IMR-90 (cell line): ENCODE results near the gene TEF. TPM values are rescaled to one million over a fixed set of nuclear protein-coding genes. Genes with fewer than 3 reads are reported as not detected.

Source experiments
- ATAC-seq: fragments of 200-7000 bp; cut with Tn5 transposase; 2 replicates; pipeline ENCODE4 v1.9.1; 2020; ENCODE audit warnings: low read depth, mild to moderate bottlenecking, moderate library complexity
- BruUV-seq: library from RNA; stranded (reverse); fragments of 400-500 nt; replicated peaks from 2 replicates; lab custom pipeline; 2021; lab: Mats Ljungman, UMichigan
- CTCF ChIA-PET: fragments of 300-600 bp; formaldehyde crosslinking; extraction: SDS; loops from one replicate; lab custom pipeline; 2021; ENCODE audit warnings: antibody characterized with exemption; lab: Yijun Ruan, JAX
- POLR2A ChIA-PET: fragments of 300-600 bp; sonication (Branson Sonifier 250); formaldehyde crosslinking; loops from one replicate; lab custom pipeline; 2022; ENCODE audit warnings: antibody characterized with exemption; ENCODE audit not compliant: unreplicated experiment; lab: Charles Lee
- DNase-seq: peaks from one replicate; pipeline ENCODE4 v3.0.0; 2013
- H2AFZ ChIP-seq: replicated peaks from 2 replicates; pipeline ENCODE3; 2013; ENCODE audit warnings: low read length, mild to moderate bottlenecking; ENCODE audit not compliant: poor library complexity
- H2AK5ac ChIP-seq: 2 replicates; pipeline ENCODE4 v1.6.1; 2013; ENCODE audit warnings: low read depth, low read length, inconsistent platforms
- H2AK9ac ChIP-seq: replicated peaks from 2 replicates; pipeline ENCODE3; 2013; ENCODE audit warnings: mild to moderate bottlenecking, low read depth, low read length, moderate library complexity; ENCODE audit not compliant: poor library complexity
- H2BK120ac ChIP-seq: 2 replicates; pipeline ENCODE4 v1.6.1; 2013; ENCODE audit warnings: low read depth, low read length, inconsistent platforms
- H2BK15ac ChIP-seq: 3 replicates; pipeline ENCODE4 v1.6.1; 2013; ENCODE audit warnings: low read depth, low read length, inconsistent platforms
- H2BK20ac ChIP-seq: 2 replicates; pipeline ENCODE4 v1.6.1; 2013; ENCODE audit warnings: low read depth, mild to moderate bottlenecking, inconsistent platforms, low read length, moderate library complexity
- H2BK5ac ChIP-seq: 2 replicates; pipeline ENCODE4 v1.6.1; 2013; ENCODE audit warnings: mild to moderate bottlenecking, low read depth, low read length, inconsistent platforms; ENCODE audit not compliant: poor library complexity, severe bottlenecking
- H3K14ac ChIP-seq: replicated peaks from 2 replicates; pipeline ENCODE4 v1.6.1; 2013; ENCODE audit warnings: low read depth, low read length, inconsistent platforms
- H3K18ac ChIP-seq: 2 replicates; pipeline ENCODE4 v1.6.1; 2013; ENCODE audit warnings: low read depth, low read length, control low read depth
- H3K23ac ChIP-seq: 2 replicates; pipeline ENCODE4 v1.6.1; 2013; ENCODE audit warnings: low read depth, low read length, inconsistent platforms
- H3K27ac ChIP-seq: 2 replicates; pipeline ENCODE4 v1.5.1; 2013; ENCODE audit warnings: mild to moderate bottlenecking, control low read depth, low read length; ENCODE audit not compliant: insufficient read depth
- H3K27me3 ChIP-seq: 2 replicates; pipeline ENCODE4 v1.6.1; 2013; ENCODE audit warnings: low read length; ENCODE audit not compliant: control insufficient read depth, insufficient read depth
- H3K36me3 ChIP-seq: 2 replicates; pipeline ENCODE4 v1.6.1; 2013; ENCODE audit warnings: low read length, mixed read lengths; ENCODE audit not compliant: control insufficient read depth, insufficient read depth
- H3K4ac ChIP-seq: 2 replicates; pipeline ENCODE4 v1.6.1; 2013; ENCODE audit warnings: low read depth, low read length, inconsistent platforms
- H3K4me1 ChIP-seq: 2 replicates; pipeline ENCODE4 v1.6.1; 2013; ENCODE audit warnings: low read length, mixed read lengths; ENCODE audit not compliant: control insufficient read depth, insufficient read depth
- H3K4me2 ChIP-seq: 2 replicates; pipeline ENCODE4 v1.6.1; 2013; ENCODE audit warnings: low read depth, mild to moderate bottlenecking, control low read depth, low read length, moderate library complexity
- H3K4me3 ChIP-seq: 2 replicates; pipeline ENCODE4 v1.5.1; 2013; ENCODE audit warnings: low read depth, mild to moderate bottlenecking, control low read depth, low read length, moderate library complexity; ENCODE audit not compliant: insufficient read depth
- H3K56ac ChIP-seq: 2 replicates; pipeline ENCODE4 v1.6.1; 2013; ENCODE audit warnings: low read length, inconsistent platforms; ENCODE audit not compliant: insufficient read depth; ENCODE audit errors: extremely low read depth
- H3K79me1 ChIP-seq, 2 experiments: 2 replicates each; pipeline ENCODE4 v1.6.1; 2013; ENCODE audit warnings: low read length in 2 of 2, inconsistent platforms in 1 of 2, low read depth in 1 of 2
- H3K9ac ChIP-seq: 2 replicates; pipeline ENCODE4 v1.6.1; 2013; ENCODE audit warnings: low read depth, low read length, control low read depth
- H3K9me1 ChIP-seq: 2 replicates; pipeline ENCODE4 v1.6.1; 2013; ENCODE audit warnings: low read length, inconsistent platforms; ENCODE audit not compliant: insufficient read depth
- H3K9me3 ChIP-seq: 2 replicates; pipeline ENCODE4 v1.6.1; 2013; ENCODE audit warnings: low read length; ENCODE audit not compliant: control insufficient read depth, insufficient read depth
- H4K20me1 ChIP-seq: 2 replicates; pipeline ENCODE4 v1.6.1; 2013; ENCODE audit warnings: low read length, inconsistent platforms; ENCODE audit not compliant: insufficient read depth
- H4K5ac ChIP-seq: 2 replicates; pipeline ENCODE4 v1.6.1; 2013; ENCODE audit warnings: mild to moderate bottlenecking, low read depth, low read length, control low read depth
- H4K8ac ChIP-seq, 2 experiments: 2 replicates each; pipeline ENCODE4 v1.6.1; 2013; ENCODE audit warnings: low read depth in 2 of 2, low read length in 2 of 2, control low read depth in 1 of 2, inconsistent platforms in 1 of 2
- H4K91ac ChIP-seq: 2 replicates; pipeline ENCODE4 v1.6.1; 2013; ENCODE audit warnings: low read depth, low read length, inconsistent platforms; ENCODE audit not compliant: insufficient read depth
- BHLHE40 ChIP-seq: fragments of 150-350 bp; IDR thresholded peaks from 2 replicates; pipeline ENCODE4 v1.6.1; 2016; ENCODE audit warnings: mild to moderate bottlenecking, low read depth, low read length
- CEBPB ChIP-seq: IDR thresholded peaks from 2 replicates; pipeline ENCODE4 v1.6.1; 2012; ENCODE audit warnings: low read depth, low read length, improper control_type of control experiment
- CHD1 ChIP-seq: IDR thresholded peaks from 2 replicates; pipeline ENCODE4 v1.6.1; 2012; ENCODE audit warnings: low read depth, low read length, improper control_type of control experiment
- MAFK ChIP-seq: IDR thresholded peaks from 2 replicates; pipeline ENCODE4 v1.6.1; 2012; ENCODE audit warnings: low read depth, low read length, improper control_type of control experiment
- MAZ ChIP-seq: IDR thresholded peaks from 2 replicates; pipeline ENCODE4 v1.6.1; 2012; ENCODE audit warnings: low read depth, mild to moderate bottlenecking, low read length, improper control_type of control experiment, moderate library complexity, borderline replicate concordance
- MXI1 ChIP-seq: IDR thresholded peaks from 2 replicates; pipeline ENCODE4 v1.6.1; 2012; ENCODE audit warnings: low read depth, mild to moderate bottlenecking, low read length, moderate library complexity, borderline replicate concordance
- NFE2L2 ChIP-seq: fragments of 150-350 bp; IDR thresholded peaks from 2 replicates; pipeline ENCODE4 v1.6.1; 2016; ENCODE audit warnings: low read depth, mild to moderate bottlenecking, low read length
- POLR2A ChIP-seq: IDR thresholded peaks from 2 replicates; pipeline ENCODE4 v1.6.1; 2012; ENCODE audit warnings: mild to moderate bottlenecking, low read depth, low read length
- RAD21 ChIP-seq: IDR thresholded peaks from 2 replicates; pipeline ENCODE4 v1.6.1; 2012; ENCODE audit warnings: low read length, improper control_type of control experiment
- RFX5 ChIP-seq: IDR thresholded peaks from 2 replicates; pipeline ENCODE4 v1.8.0; 2012; ENCODE audit warnings: low read depth, mild to moderate bottlenecking, low read length, moderate library complexity
- SMC3 ChIP-seq: fragments of 150-350 bp; IDR thresholded peaks from 2 replicates; pipeline ENCODE4 v1.6.1; 2016; ENCODE audit warnings: low read depth, mild to moderate bottlenecking, antibody characterized with exemption, low read length, moderate library complexity
- WGBS, 2 experiments: methylation state at CpG; one replicate each; pipeline versions ENCODE4 v1.1.5 to v1.1.7; 2013; ENCODE audit warnings: missing lambda C conversion rate in 2 of 2; ENCODE audit not compliant: insufficient read length in 1 of 2; ENCODE audit errors: extremely low coverage in 2 of 2; 5-methylcytosine and 5-hydroxymethylcytosine counted together
- dilution Hi-C: fragments of 300-500 bp; cut with HindIII; formaldehyde crosslinking; loops from one replicate; pipeline ENCODE4 v1.14.3; 2018; ENCODE audit warnings: low sequenced_read_pairs; ENCODE audit not compliant: unreplicated experiment
- in situ Hi-C: fragments of 300-500 bp; cut with MboI; formaldehyde crosslinking; loops from 3 replicates; pipeline ENCODE4 v1.14.3; 2019; ENCODE audit warnings: low sequenced_read_pairs, inconsistent platforms, mixed read lengths
- intact Hi-C: fragments of 100-400 bp; cut with micrococcal nuclease; formaldehyde crosslinking; loops from 2 replicates; pipeline ENCODE4 v1.10.0; 2022
- polyA plus RNA-seq, 3 experiments: library from polyadenylated mRNA; depleted of rRNA; stranded (reverse); fragments of >200 nt; gene quantifications; 2 replicates each; pipeline ENCODE4 v1.2.3, GENCODE V29; 2012; ENCODE audit warnings: low replicate concordance in 1 of 3
- total RNA-seq: library from RNA; depleted of rRNA; stranded (reverse); fragments of >200 nt; gene quantifications from 2 replicates; pipeline ENCODE4 v1.2.3, GENCODE V29; 2012
- TF ChIP-seq, protein P1 (sequence below): fragments of 150-350 bp; IDR thresholded peaks from 2 replicates; pipeline ENCODE4 v1.6.1; 2017; ENCODE audit warnings: mild to moderate bottlenecking, antibody characterized with exemption, low read length, low read depth
- TF ChIP-seq, protein P2 (sequence below): fragments of 150-350 bp; IDR thresholded peaks from 2 replicates; pipeline ENCODE4 v1.6.1; 2016; ENCODE audit warnings: low read depth, mild to moderate bottlenecking, low read length, moderate library complexity, borderline replicate concordance
- TF ChIP-seq, protein P3 (sequence below): conservative IDR thresholded peaks from 2 replicates; pipeline ENCODE4 v1.5.1; 2012; ENCODE audit warnings: mild to moderate bottlenecking, low read depth, low read length, improper control_type of control experiment

TEF gene
- total and polyA plus RNA-seq, 2 of the 4 experiments (the other 2 are of a cell fraction): 5.6 to 11.6 TPM

DNA sequence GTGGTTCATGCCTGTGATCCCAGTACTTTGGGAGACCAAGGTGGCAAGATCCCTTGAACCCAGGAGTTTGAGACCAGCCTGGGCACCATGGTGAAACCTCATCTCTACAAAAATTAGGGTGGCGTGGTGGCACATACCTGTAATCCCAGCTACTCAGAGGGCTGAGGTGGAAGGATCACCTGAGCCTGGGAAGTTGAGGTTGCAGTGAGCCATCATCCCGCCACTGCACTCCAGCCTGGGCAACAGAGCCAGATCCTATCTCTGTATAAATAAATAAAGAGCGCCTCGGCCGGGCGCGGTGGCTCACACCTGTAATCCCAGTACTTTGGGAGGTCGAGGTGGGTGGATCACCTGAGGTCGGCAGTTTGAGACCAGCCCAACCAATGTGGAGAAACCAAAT lies 37.0 kb downstream of the TEF start (continued):
- TF ChIP-seq, protein P1, sequence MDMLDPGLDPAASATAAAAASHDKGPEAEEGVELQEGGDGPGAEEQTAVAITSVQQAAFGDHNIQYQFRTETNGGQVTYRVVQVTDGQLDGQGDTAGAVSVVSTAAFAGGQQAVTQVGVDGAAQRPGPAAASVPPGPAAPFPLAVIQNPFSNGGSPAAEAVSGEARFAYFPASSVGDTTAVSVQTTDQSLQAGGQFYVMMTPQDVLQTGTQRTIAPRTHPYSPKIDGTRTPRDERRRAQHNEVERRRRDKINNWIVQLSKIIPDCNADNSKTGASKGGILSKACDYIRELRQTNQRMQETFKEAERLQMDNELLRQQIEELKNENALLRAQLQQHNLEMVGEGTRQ: no peak

DNA sequence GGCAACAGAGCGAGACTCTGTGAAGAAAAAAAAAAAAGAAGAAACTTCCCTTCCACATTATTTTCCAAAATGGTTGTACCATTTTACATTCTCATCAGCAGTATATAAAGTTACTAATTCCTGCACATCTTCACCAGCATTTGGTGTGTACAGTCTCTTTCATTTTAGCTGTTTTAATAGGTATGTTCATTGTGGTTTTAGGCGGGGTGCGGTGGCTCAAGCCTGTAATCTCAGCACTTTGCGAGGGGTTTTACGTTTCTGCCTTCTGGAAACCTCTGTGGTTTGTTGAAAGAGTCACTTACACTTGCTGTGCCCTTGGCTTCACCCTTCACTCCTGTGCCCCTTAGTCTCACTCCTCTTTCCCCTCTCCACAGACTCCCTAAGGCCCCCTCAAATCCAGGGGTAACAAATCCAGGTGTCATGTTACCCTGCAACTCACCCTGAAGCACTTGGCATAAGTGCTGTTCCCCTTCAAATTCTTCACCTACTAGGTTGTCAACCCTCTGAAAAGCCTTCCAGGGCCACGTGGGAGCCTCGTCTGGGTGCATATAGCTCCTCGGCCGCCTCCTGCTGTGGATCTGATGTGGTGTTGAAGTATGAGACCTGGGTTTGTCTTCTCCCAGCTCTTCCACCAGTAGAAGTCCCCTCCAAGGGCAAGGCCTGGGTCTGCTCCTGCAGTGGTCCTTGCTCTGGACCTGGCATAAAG lies 44.1 kb downstream of the TEF start:
- in situ Hi-C loops (no loop called here), intact Hi-C loops (no loop called here), dilution Hi-C loops (no loop called here)
- WGBS, 2 experiments: no CpG with 5 or more reads among the region's 9 CpGs
- no peak overlapping the region for H3K14ac ChIP-seq
- DNase-seq (no peak), ATAC-seq (no peak)
- no peak overlapping the region for H4K5ac ChIP-seq
- H3K9me3 ChIP-seq: no peaks in the 10 kb centered on the region
- no peak overlapping the region for H2AK5ac ChIP-seq
- ChIA-PET POLR2A (no interaction called here), CTCF (no interaction called here)
- no peak overlapping the region for H2BK5ac ChIP-seq
- no peak overlapping the region for H3K4me2 ChIP-seq
- no peak overlapping the region for H2BK20ac ChIP-seq
- H3K23ac ChIP-seq: no peak overlapping the region
- H3K4ac ChIP-seq: no peak overlapping the region
- no peak overlapping the region for H2BK15ac ChIP-seq
- no peak overlapping the region for H3K18ac ChIP-seq
- no peaks in the 10 kb centered on the region for H3K4me1 ChIP-seq
- no peak overlapping the region for H3K56ac ChIP-seq
- no TSS peak for BruUV-seq
- H3K27me3 ChIP-seq: no peaks in the 10 kb centered on the region
- peaks cover 14% of the 10 kb centered on the region for H3K36me3 ChIP-seq
- no peak overlapping the region for H2BK120ac ChIP-seq
- H3K9ac ChIP-seq: no peak overlapping the region
- H4K8ac ChIP-seq: no peak overlapping the region
- no peak overlapping the region for H3K27ac ChIP-seq
- H4K91ac ChIP-seq: no peak overlapping the region
- peaks cover 7% of the 10 kb centered on the region; the same call in 1 of the 2 replicates for H4K20me1 ChIP-seq
- H3K9me1 ChIP-seq: peaks cover 8% of the 10 kb centered on the region
- peaks cover 0 to 5% of the 10 kb centered on the region in 2 experiments; a peak in 3 of 4 replicates for H3K79me1 ChIP-seq
- no peak overlapping the region for H3K4me3 ChIP-seq
- no peak overlapping the region for H2AK9ac ChIP-seq
- H2AFZ ChIP-seq: no peak overlapping the region
- TF ChIP-seq RAD21 (no peak), NFE2L2 (no peak), MAZ (no peak), RFX5 (no peak), CHD1 (no peak), MXI1 (no peak), MAFK (no peak), CEBPB (no peak), SMC3 (no peak), POLR2A (no peak), BHLHE40 (no peak)
- TF ChIP-seq, protein P2, sequence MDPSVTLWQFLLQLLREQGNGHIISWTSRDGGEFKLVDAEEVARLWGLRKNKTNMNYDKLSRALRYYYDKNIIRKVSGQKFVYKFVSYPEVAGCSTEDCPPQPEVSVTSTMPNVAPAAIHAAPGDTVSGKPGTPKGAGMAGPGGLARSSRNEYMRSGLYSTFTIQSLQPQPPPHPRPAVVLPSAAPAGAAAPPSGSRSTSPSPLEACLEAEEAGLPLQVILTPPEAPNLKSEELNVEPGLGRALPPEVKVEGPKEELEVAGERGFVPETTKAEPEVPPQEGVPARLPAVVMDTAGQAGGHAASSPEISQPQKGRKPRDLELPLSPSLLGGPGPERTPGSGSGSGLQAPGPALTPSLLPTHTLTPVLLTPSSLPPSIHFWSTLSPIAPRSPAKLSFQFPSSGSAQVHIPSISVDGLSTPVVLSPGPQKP: no peak
- TF ChIP-seq, protein P3, sequence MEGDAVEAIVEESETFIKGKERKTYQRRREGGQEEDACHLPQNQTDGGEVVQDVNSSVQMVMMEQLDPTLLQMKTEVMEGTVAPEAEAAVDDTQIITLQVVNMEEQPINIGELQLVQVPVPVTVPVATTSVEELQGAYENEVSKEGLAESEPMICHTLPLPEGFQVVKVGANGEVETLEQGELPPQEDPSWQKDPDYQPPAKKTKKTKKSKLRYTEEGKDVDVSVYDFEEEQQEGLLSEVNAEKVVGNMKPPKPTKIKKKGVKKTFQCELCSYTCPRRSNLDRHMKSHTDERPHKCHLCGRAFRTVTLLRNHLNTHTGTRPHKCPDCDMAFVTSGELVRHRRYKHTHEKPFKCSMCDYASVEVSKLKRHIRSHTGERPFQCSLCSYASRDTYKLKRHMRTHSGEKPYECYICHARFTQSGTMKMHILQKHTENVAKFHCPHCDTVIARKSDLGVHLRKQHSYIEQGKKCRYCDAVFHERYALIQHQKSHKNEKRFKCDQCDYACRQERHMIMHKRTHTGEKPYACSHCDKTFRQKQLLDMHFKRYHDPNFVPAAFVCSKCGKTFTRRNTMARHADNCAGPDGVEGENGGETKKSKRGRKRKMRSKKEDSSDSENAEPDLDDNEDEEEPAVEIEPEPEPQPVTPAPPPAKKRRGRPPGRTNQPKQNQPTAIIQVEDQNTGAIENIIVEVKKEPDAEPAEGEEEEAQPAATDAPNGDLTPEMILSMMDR: no peak
